GM21360 (cell line): Measurements from ENCODE around the gene RBM41.
A peak's percentile ranks its signal among the peaks of the same experiment; 100 is the strongest.
"Not testable (repeated sequence)": the region's sequence is repeated elsewhere in the genome, so short reads cannot be mapped to it uniquely, and the experiment has no call there.

Experiments used
- ATAC-seq: cut with Tn5 transposase; IDR thresholded peaks from one replicate; pipeline ENCODE4 v1.9.1; 2021; ENCODE audit warnings: mild to moderate bottlenecking, moderate library complexity; ENCODE audit not compliant: unreplicated experiment

Gene RBM41

GRCh38 chrX:107118322-107119147 is at the start of gene RBM41:
Gene RBM41, minus strand, starts transcription at chrX:107118822. Its CDS starts 49 bp downstream, at chrX:107118773.
- peak; percentile 100 for ATAC-seq

GRCh38 chrX:107168257-107168656 is 49.6 kb upstream of the RBM41 start:
- no peak for ATAC-seq

GRCh38 chrX:107167163-107167921 is 48.7 kb upstream of the RBM41 start:
- ATAC-seq: no peak

GRCh38 chrX:107157618-107158017 is 39.0 kb upstream of the RBM41 start:
- not testable (repeated sequence) for ATAC-seq

GRCh38 chrX:107155621-107156430 is 37.2 kb upstream of the RBM41 start:
- ATAC-seq: not testable (repeated sequence)

GRCh38 chrX:107154787-107155620 is 36.4 kb upstream of the RBM41 start:
- ATAC-seq: no peak

GRCh38 chrX:107153005-107153404 is 34.4 kb upstream of the RBM41 start:
- ATAC-seq: no peak

- ATAC-seq: no peak
Measured at GRCh38 chrX:107146670-107147069, 28.0 kb upstream of the RBM41 start.

- ATAC-seq: no peak
Measured at GRCh38 chrX:107135965-107136307, 17.3 kb upstream of the RBM41 start.

- no peak for ATAC-seq
Measured at GRCh38 chrX:107135049-107135964, 16.7 kb upstream of the RBM41 start.

- no peak for ATAC-seq
Measured at GRCh38 chrX:107123750-107124149, 5.1 kb upstream of the RBM41 start.

GRCh38 chrX:107119283-107119682 is 661 bp upstream of the RBM41 start:
- ATAC-seq: no peak

- ATAC-seq: peak; percentile 12
Measured at GRCh38 chrX:107117993-107118321, 665 bp downstream of the RBM41 start.

GRCh38 chrX:107107459-107107858 is 11.2 kb downstream of the RBM41 start:
- ATAC-seq: no peak

- no peak for ATAC-seq
Measured at GRCh38 chrX:107102980-107103379, 15.6 kb downstream of the RBM41 start.

GRCh38 chrX:107076158-107076557 is 42.5 kb downstream of the RBM41 start:
- no peak for ATAC-seq

- ATAC-seq: not testable (repeated sequence)
Measured at GRCh38 chrX:107057731-107058130, 60.9 kb downstream of the RBM41 start.

- ATAC-seq: no peak
Measured at GRCh38 chrX:107054978-107055377, 63.6 kb downstream of the RBM41 start.

- ATAC-seq: no peak
Measured at GRCh38 chrX:107050195-107050709, 68.4 kb downstream of the RBM41 start.
